ENCODE measurements around the gene PLEK. TPM values are rescaled to one million over a fixed set of nuclear protein-coding genes. Genes with fewer than 3 reads are reported as not detected.

The PLEK gene
- total and polyA plus RNA-seq, 9 of the 15 experiments (the other 6 are each of a cell fraction or from before 2014, with no cell fraction given): 0.14 to 1.2 (median 0.36) TPM

DNA sequence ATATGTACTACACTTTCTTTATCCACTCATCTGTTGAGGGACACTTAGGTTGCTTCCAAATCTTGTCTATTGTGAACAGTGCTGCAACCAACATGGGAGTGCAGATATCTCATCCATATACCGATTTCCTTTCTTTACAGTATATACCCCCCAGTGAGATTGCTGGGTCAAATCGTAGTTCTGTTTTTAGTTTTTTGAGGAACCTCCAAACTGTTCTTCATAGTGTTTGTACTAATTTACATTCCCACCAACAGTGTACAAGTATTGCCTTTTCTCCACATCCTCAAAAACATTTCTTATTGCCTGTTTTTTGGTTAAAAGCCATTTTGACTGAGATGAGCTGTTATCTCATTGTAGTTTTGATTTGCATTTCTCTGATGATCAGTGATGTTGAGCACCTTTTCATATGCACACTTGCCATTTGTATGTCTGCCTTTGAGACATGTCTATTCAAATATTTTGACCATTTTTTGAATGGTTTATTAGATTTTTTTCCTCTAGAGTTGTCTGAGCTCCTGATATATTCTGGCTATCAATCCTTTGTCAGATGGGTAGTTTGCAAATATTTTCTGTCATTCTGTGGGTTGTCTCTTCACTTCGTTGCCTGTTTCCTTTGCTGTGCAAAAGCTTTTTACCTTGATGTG lies 12.2 kb downstream of the PLEK start:
- Histone ChIP-seq H3K79me2 (ENCODE audit: control insufficient read depth, insufficient read depth, low read length) (no peaks in the 10 kb centered on the region), H3K4me3 (no peak overlapping the region), H3K36me3 (ENCODE audit: control insufficient read depth, insufficient read depth, low read length) (no peaks in the 10 kb centered on the region), H3K9ac (ENCODE audit: insufficient read depth in 1 of 2, low read depth in 2 of 2, low read length in 2 of 2) (no peak overlapping the region), H2AFZ (ENCODE audit: low read depth, low read length) (no peak overlapping the region), H3K9me1 (ENCODE audit: control insufficient read depth, insufficient read depth, low read length) (no peaks in the 10 kb centered on the region), H4K20me1 (replicated peaks; ENCODE audit: control insufficient read depth, insufficient read depth, low read length) (no peaks in the 10 kb centered on the region), H3K27me3 (ENCODE audit: control insufficient read depth in 2 of 2, insufficient read depth in 2 of 2, low read length in 2 of 2) (no peaks in the 10 kb centered on the region), H3K4me2 (ENCODE audit: insufficient read depth, low read length) (no peak overlapping the region), H3K4me1 (replicated peaks in 1 of 2; ENCODE audit: control insufficient read depth in 2 of 2, insufficient read depth in 2 of 2, low read length in 2 of 2) (peaks cover 0 to 15% of the 10 kb centered on the region in 2 experiments; a peak in 3 of 5 replicates), H3K9me3 (replicated peaks; ENCODE audit: control insufficient read depth, insufficient read depth, low read depth, low read length) (no peaks in the 10 kb centered on the region), H3K27ac (ENCODE audit: extremely low read depth, low read depth, low read length) (no peak overlapping the region)
- intact Hi-C loops (cut with micrococcal nuclease): no loop called here
- no peak for DNase-seq (ENCODE audit: extremely low read depth in 1 of 4, low spot score in 3 of 4)
- no TSS peak for BruUV-seq (replicated peaks)
- no peak for ATAC-seq
- whole genome bisulfite sequencing (ENCODE audit: insufficient coverage, low coverage, missing lambda C conversion rate): 23% methylated on average over 3 of the region's 3 CpGs
- in situ Hi-C loops (cut with MboI): no loop called here
- POLR2A ChIA-PET: no interaction called here
- peak; percentile 11 for FAIRE-seq
- CTCF ChIA-PET (ENCODE audit: low intra/inter-chr PET ratio): no interaction called here
- no peak for TF ChIP-seq TOE1 (IDR thresholded peaks at IDR 0.05; ENCODE audit: borderline replicate concordance)
- TF ChIP-seq TOE1 (CRISPR knock-in tag; IDR thresholded peaks at IDR 0.05; ENCODE audit: borderline replicate concordance, low read depth): no peak
- no peak for TF ChIP-seq HNRNPLL (IDR thresholded peaks at IDR 0.05; ENCODE audit: low read depth, low read length, poor library complexity, severe bottlenecking)
- TF ChIP-seq, protein P1, sequence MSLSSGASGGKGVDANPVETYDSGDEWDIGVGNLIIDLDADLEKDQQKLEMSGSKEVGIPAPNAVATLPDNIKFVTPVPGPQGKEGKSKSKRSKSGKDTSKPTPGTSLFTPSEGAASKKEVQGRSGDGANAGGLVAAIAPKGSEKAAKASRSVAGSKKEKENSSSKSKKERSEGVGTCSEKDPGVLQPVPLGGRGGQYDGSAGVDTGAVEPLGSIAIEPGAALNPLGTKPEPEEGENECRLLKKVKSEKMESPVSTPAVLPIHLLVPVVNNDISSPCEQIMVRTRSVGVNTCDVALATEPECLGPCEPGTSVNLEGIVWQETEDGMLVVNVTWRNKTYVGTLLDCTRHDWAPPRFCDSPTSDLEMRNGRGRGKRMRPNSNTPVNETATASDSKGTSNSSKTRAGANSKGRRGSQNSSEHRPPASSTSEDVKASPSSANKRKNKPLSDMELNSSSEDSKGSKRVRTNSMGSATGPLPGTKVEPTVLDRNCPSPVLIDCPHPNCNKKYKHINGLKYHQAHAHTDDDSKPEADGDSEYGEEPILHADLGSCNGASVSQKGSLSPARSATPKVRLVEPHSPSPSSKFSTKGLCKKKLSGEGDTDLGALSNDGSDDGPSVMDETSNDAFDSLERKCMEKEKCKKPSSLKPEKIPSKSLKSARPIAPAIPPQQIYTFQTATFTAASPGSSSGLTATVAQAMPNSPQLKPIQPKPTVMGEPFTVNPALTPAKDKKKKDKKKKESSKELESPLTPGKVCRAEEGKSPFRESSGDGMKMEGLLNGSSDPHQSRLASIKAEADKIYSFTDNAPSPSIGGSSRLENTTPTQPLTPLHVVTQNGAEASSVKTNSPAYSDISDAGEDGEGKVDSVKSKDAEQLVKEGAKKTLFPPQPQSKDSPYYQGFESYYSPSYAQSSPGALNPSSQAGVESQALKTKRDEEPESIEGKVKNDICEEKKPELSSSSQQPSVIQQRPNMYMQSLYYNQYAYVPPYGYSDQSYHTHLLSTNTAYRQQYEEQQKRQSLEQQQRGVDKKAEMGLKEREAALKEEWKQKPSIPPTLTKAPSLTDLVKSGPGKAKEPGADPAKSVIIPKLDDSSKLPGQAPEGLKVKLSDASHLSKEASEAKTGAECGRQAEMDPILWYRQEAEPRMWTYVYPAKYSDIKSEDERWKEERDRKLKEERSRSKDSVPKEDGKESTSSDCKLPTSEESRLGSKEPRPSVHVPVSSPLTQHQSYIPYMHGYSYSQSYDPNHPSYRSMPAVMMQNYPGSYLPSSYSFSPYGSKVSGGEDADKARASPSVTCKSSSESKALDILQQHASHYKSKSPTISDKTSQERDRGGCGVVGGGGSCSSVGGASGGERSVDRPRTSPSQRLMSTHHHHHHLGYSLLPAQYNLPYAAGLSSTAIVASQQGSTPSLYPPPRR (CRISPR knock-in tag; IDR thresholded peaks at IDR 0.05; ENCODE audit: borderline replicate concordance): no peak
- TF ChIP-seq SNIP1 (IDR thresholded peaks at IDR 0.05; ENCODE audit: low read depth): no peak
- TF ChIP-seq, protein P2, sequence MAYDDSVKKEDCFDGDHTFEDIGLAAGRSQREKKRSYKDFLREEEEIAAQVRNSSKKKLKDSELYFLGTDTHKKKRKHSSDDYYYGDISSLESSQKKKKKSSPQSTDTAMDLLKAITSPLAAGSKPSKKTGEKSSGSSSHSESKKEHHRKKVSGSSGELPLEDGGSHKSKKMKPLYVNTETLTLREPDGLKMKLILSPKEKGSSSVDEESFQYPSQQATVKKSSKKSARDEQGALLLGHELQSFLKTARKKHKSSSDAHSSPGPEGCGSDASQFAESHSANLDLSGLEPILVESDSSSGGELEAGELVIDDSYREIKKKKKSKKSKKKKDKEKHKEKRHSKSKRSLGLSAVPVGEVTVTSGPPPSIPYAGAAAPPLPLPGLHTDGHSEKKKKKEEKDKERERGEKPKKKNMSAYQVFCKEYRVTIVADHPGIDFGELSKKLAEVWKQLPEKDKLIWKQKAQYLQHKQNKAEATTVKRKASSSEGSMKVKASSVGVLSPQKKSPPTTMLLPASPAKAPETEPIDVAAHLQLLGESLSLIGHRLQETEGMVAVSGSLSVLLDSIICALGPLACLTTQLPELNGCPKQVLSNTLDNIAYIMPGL (CRISPR knock-in tag; IDR thresholded peaks at IDR 0.05): no peak
- TF ChIP-seq ZNF408 (CRISPR knock-in tag; IDR thresholded peaks at IDR 0.05; ENCODE audit: low read depth): no peak
- TF ChIP-seq ZNF830 (CRISPR knock-in tag; IDR thresholded peaks at IDR 0.05): no peak
- TF ChIP-seq ATF1 (CRISPR knock-in tag; IDR thresholded peaks at IDR 0.05): no peak
- TF ChIP-seq ATF1 (tag; IDR thresholded peaks at IDR 0.05): no peak
- TF ChIP-seq, protein P3, sequence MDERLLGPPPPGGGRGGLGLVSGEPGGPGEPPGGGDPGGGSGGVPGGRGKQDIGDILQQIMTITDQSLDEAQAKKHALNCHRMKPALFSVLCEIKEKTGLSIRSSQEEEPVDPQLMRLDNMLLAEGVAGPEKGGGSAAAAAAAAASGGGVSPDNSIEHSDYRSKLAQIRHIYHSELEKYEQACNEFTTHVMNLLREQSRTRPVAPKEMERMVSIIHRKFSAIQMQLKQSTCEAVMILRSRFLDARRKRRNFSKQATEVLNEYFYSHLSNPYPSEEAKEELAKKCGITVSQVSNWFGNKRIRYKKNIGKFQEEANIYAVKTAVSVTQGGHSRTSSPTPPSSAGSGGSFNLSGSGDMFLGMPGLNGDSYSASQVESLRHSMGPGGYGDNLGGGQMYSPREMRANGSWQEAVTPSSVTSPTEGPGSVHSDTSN (CRISPR knock-in tag; IDR thresholded peaks at IDR 0.05; ENCODE audit: low read depth): no peak
- TF ChIP-seq, protein P3 (tag; conservative IDR thresholded peaks at IDR 0.05; ENCODE audit: low read depth): no peak
- no peak for TF ChIP-seq ZNF197 (CRISPR knock-in tag; IDR thresholded peaks at IDR 0.05; ENCODE audit: low read depth)
- no peak for TF ChIP-seq ELF1 (tag; IDR thresholded peaks at IDR 0.05)
